Omental fat pad (tissue), 4 donors: ENCODE data around the gene TTC22. TPM values are rescaled to one million over a fixed set of nuclear protein-coding genes. Genes with fewer than 3 reads are reported as not detected.

Experiments
- ATAC-seq: fragments of 150-250 bp; one replicate; pipeline ENCODE4 v1.9.1; 2016; ENCODE audit warnings: mild to moderate bottlenecking, moderate library complexity; ENCODE audit not compliant: low FRiP score
- DNase-seq: peaks from one replicate; pipeline ENCODE4 v3.0.0-alpha.2; 2019; ENCODE audit warnings: low spot score
- CTCF ChIP-seq, 3 donors: fragments of 450-650 bp; IDR thresholded peaks; one replicate each; pipeline ENCODE4 v1.5.1; 2016 to 2017; ENCODE audit warnings: antibody characterized with exemption in 3 of 3, mild to moderate bottlenecking in 3 of 3, moderate library complexity in 2 of 3
- total RNA-seq, 4 donors: library from RNA; depleted of rRNA; stranded (reverse); fragments of >200 nt; gene quantifications; one replicate each; pipeline ENCODE4 v1.1.0, GENCODE V29; 2016

TTC22 gene
- total RNA-seq, 4 donors from 2014 or later, result 0.88 to 1.7 (median 1.1) TPM; not detected in 1

- no peak for TF ChIP-seq CTCF (IDR thresholded peaks at IDR 0.05)
- DNase-seq (no peak), ATAC-seq (no peak)
Measured at GRCh38 chr1:54838565-54839180, 37.5 kb upstream of the TTC22 start.

- ATAC-seq, result no peak
- TF ChIP-seq CTCF (IDR thresholded peaks at IDR 0.05), result no peak
- DNase-seq, result no peak
Measured at GRCh38 chr1:54837002-54837853, 36.1 kb upstream of the TTC22 start.

GRCh38 chr1:54836594-54836993 lies 35.5 kb upstream of the TTC22 start:
- no peak for DNase-seq
- ATAC-seq, result no peak
- TF ChIP-seq CTCF (IDR thresholded peaks at IDR 0.05), result no peak

- no peak for ATAC-seq
- TF ChIP-seq CTCF (IDR thresholded peaks at IDR 0.05), result no peak
- no peak for DNase-seq
Measured at GRCh38 chr1:54835970-54836369, 34.8 kb upstream of the TTC22 start.

GRCh38 chr1:54835131-54835898 lies 34.2 kb upstream of the TTC22 start:
- ATAC-seq (no peak), DNase-seq (no peak)
- no peak for TF ChIP-seq CTCF (IDR thresholded peaks at IDR 0.05)

GRCh38 chr1:54834007-54834541 lies 33.0 kb upstream of the TTC22 start:
- no peak for TF ChIP-seq CTCF (IDR thresholded peaks at IDR 0.05)
- ATAC-seq (no peak), DNase-seq (no peak)
